Colonic mucosa (tissue), 4 donors: ENCODE results near the gene UBR2. TPM values are rescaled to one million over a fixed set of nuclear protein-coding genes. Genes with fewer than 3 reads are reported as not detected.

ENCODE experiments used
- DNase-seq: peaks from one replicate; pipeline ENCODE4 v3.0.0-alpha.2; 2020
- H3K27ac ChIP-seq: fragments of 200-600 bp; one replicate; pipeline ENCODE4 v1.8.0; 2021
- H3K27me3 ChIP-seq: fragments of 200-600 bp; one replicate; pipeline ENCODE4 v1.8.0; 2021
- H3K36me3 ChIP-seq: fragments of 200-600 bp; one replicate; pipeline ENCODE4 v1.8.0; 2021
- H3K4me1 ChIP-seq: fragments of 200-600 bp; one replicate; pipeline ENCODE4 v1.8.0; 2021; ENCODE audit warnings: mild to moderate bottlenecking
- H3K4me3 ChIP-seq: fragments of 200-600 bp; one replicate; pipeline ENCODE4 v1.8.0; 2021
- H3K9ac ChIP-seq, 2 donors: one replicate each; pipeline ENCODE4 v1.7.0; 2013; ENCODE audit warnings: control low read depth in 2 of 2, low read depth in 2 of 2, low read length in 2 of 2
- H3K9me3 ChIP-seq: fragments of 200-600 bp; one replicate; pipeline ENCODE4 v1.8.0; 2021
- intact Hi-C: fragments of 100-400 bp; cut with DNase I; formaldehyde crosslinking; loops from one replicate; pipeline ENCODE4 v1.14.1; 2022
- total RNA-seq, 2 donors: library from RNA; stranded (reverse); fragmentation: NEBNext Ultra II Directional in 1 of 2; extraction: Animal tissue kit (Norgen Biotek cat#: 25700) in 1 of 2; gene quantifications; one replicate each; pipeline ENCODE4 v1.2.1, GENCODE V29; 2021
- TF ChIP-seq, protein P1 (sequence below): fragments of 200-600 bp; IDR thresholded peaks from one replicate; pipeline ENCODE4 v1.8.0; 2022; ENCODE audit warnings: antibody characterized with exemption, mild to moderate bottlenecking
- donor health status: healthy.
- donor health status: DM: no; HTN: no; CAD: no.
- donor health status: DM: no; HTN: no; CAD: no.

Gene UBR2
- total RNA-seq, 2 donors from 2014 or later: 33.0 to 42.3 TPM

DNA sequence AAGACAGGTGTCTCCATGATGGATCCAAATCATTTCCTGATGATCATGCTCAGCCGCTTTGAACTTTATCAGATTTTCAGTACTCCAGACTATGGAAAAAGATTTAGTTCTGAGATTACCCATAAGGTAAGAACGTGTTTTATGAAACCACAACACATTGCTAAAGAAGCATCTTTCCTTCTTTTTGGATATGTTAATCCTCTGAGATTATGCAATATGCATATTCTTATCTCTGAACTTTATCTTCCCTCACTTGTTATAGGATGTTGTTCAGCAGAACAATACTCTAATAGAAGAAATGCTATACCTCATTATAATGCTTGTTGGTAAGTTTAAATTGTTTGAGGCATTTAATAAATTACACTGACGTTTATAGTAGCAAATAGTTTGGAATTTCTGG lies 80.4 kb downstream of the UBR2 start:
- Histone ChIP-seq H3K27ac (no peak overlapping the region), H3K27me3 (no peaks in the 10 kb centered on the region), H3K9ac (no peak overlapping the region), H3K4me3 (no peak overlapping the region), H3K36me3 (peaks cover 4% of the 10 kb centered on the region), H3K9me3 (no peaks in the 10 kb centered on the region), H3K4me1 (no peaks in the 10 kb centered on the region)
- DNase-seq: no peak
- intact Hi-C loops: no loop called here
- TF ChIP-seq, protein P1, sequence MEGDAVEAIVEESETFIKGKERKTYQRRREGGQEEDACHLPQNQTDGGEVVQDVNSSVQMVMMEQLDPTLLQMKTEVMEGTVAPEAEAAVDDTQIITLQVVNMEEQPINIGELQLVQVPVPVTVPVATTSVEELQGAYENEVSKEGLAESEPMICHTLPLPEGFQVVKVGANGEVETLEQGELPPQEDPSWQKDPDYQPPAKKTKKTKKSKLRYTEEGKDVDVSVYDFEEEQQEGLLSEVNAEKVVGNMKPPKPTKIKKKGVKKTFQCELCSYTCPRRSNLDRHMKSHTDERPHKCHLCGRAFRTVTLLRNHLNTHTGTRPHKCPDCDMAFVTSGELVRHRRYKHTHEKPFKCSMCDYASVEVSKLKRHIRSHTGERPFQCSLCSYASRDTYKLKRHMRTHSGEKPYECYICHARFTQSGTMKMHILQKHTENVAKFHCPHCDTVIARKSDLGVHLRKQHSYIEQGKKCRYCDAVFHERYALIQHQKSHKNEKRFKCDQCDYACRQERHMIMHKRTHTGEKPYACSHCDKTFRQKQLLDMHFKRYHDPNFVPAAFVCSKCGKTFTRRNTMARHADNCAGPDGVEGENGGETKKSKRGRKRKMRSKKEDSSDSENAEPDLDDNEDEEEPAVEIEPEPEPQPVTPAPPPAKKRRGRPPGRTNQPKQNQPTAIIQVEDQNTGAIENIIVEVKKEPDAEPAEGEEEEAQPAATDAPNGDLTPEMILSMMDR: no peak

DNA sequence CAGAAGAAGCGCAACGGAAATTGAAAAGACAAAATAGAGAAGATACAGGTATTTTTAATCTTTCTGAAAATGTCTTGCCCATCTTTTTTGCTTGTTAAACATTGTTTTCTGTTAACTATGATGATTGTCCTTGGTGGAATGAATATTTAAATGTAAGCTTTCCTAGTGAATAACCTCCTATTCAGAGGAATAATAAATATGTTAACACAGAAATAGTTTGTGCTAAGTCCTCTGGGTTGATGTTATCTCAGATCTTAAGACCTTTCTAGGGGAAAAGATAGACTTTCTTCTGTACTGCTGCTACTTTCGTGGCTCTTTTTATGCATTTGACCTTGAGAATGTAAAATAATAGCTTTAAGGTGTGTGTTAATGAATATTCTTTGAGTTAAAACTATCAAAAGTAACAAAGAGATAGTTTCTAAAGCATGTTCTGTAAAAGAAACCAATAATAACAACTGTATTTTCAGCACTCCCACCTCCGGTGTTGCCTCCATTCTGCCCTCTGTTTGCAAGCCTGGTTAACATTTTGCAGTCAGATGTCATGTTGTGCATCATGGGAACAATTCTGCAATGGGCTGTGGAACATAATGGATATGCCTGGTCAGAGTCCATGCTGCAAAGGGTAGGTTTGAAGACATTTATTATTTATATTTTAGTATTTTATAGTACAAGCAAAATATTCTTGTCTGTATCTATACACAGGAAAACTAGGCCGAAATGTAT lies 88.4 kb downstream of the UBR2 start:
- H3K4me3 ChIP-seq: no peak overlapping the region
- H3K27ac ChIP-seq: no peak overlapping the region
- peaks cover 20% of the 10 kb centered on the region for H3K36me3 ChIP-seq
- intact Hi-C loops: no loop called here
- H3K4me1 ChIP-seq: no peaks in the 10 kb centered on the region
- TF ChIP-seq, protein P1: no peak
- H3K9ac ChIP-seq: no peak overlapping the region
- no peak for DNase-seq
- no peaks in the 10 kb centered on the region for H3K9me3 ChIP-seq
- no peaks in the 10 kb centered on the region for H3K27me3 ChIP-seq

DNA sequence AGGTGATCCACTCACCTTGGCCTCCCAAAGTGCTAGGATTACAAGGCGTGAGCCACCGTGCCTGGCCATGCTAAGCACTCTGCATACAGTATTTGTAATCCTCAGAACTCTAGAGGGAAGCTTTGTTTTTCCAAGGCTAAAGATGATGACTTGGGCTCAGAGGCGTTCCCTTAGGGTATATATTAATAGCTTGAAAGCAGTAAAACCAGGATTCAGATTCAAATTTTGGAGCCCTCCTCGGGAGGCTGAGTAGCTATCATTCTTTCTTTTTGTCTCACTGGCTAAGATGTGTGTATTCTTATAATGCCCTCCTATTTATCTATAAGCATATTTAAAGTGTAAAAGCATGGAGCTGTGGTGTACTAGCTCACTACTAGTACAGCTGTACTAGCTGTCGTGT lies 90.0 kb downstream of the UBR2 start:
- intact Hi-C loops: no loop called here

DNA sequence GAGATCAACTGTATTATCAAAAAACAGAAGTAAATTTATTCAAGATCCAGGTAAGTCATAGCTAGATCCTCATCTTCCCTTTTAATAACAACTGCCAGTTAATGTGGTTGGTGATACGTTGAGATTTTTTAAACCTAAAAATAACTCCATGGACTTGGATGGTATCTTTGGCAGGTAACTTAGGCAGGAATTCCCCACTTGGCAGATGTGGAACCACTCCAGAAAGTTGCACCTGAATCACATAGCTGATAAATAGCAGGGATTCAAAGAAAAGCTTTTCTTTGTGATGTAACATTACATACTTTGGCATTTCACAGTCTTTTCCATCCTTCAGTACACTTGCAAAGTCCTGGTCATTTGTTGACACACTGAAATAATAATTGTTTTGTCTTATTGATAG lies 96.0 kb downstream of the UBR2 start:
- Histone ChIP-seq H3K4me3 (no peak overlapping the region), H3K36me3 (peaks cover 35% of the 10 kb centered on the region), H3K9ac (no peak overlapping the region), H3K9me3 (no peaks in the 10 kb centered on the region), H3K27me3 (no peaks in the 10 kb centered on the region), H3K27ac (no peak overlapping the region), H3K4me1 (no peaks in the 10 kb centered on the region)
- no peak for DNase-seq
- intact Hi-C loops: loop anchor here (2.0 to 5.0 kb wide), 2 partner anchors 67 to 217 kb away; no protein-coding TSS in a partner anchor
- TF ChIP-seq, protein P1: no peak

More for the DNA sequence above, 90.0 kb downstream of the UBR2 start:
- Histone ChIP-seq H3K27ac (no peak overlapping the region), H3K9me3 (no peaks in the 10 kb centered on the region), H3K4me1 (no peaks in the 10 kb centered on the region), H3K4me3 (no peak overlapping the region), H3K27me3 (no peaks in the 10 kb centered on the region), H3K36me3 (peaks cover 27% of the 10 kb centered on the region), H3K9ac (no peak overlapping the region)
- DNase-seq: no peak
- TF ChIP-seq, protein P1: no peak

DNA sequence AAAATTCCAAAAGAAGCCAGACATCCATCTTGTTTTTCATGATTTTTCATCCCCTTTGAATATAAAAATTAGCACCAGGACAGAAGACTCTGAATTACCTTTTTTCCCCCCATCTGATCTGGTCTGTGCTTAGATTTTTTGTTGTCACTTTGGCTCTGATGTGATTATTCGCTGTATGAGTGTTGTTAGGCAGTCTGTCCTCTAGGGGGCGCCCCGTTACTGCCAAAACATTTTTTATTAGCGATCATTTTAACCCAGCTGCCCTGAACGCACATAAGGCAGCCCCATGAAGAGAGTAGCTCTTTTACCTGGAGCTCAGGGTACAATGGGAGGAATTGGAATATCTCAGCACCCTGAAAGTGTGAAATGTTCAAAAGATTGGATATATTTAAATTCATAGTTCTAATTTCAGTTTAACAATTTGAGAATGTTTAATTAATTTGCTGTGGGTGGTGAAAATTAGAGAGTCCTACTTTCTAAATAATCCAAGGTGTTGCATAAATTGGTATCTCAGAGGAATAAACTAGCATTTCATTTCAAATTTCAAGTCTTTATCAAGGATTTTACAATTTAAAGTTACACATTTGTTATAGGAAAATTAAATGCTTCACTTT lies 97.8 kb downstream of the UBR2 start:
- peaks cover 27% of the 10 kb centered on the region for H3K36me3 ChIP-seq
- intact Hi-C loops: loop anchor here (2.0 to 5.0 kb wide), 2 partner anchors 66 to 215 kb away; no protein-coding TSS in a partner anchor
- TF ChIP-seq, protein P1: peak; percentile 95

More for the DNA sequence above, 97.8 kb downstream of the UBR2 start:
- Histone ChIP-seq H3K9me3 (no peaks in the 10 kb centered on the region), H3K9ac (no peak overlapping the region), H3K27ac (no peak overlapping the region), H3K4me1 (no peaks in the 10 kb centered on the region), H3K27me3 (no peaks in the 10 kb centered on the region), H3K4me3 (no peak overlapping the region)
- peak; percentile 85 for DNase-seq
